Right forelimb (tissue), 1 donor: Measurements from ENCODE around the gene STXBP5.

ENCODE experiments used
- DNase-seq: peaks from one replicate; pipeline ENCODE4 v3.0.0-alpha.2; 2018

The STXBP5 gene

GRCh38 chr6:147204060-147204785, at the start of gene STXBP5:
Gene STXBP5 (plus strand): TSS chr6:147204417. CDS start chr6:147204533, 116 bp downstream.
- peak; percentile 71 for DNase-seq

DNA sequence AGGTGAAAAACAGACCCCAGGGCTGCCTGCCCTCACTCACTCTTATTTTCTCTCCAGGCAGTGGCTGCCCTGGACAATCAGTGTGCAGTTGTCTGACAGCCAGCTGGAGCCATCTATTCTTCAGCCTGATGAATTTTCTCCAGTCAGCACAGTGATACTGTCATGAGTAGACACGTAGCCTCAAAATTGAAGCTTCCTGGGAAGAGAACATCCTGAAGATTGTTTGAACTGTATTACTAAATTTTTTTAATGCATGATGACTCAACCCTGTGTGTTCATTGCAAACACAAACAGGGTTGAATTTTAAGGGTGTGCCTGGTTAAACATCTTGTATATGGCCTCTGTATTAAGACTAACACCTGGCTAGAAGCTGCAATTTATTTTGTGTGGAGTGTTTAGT, 49.8 kb upstream of the STXBP5 start:
- no peak for DNase-seq

DNA sequence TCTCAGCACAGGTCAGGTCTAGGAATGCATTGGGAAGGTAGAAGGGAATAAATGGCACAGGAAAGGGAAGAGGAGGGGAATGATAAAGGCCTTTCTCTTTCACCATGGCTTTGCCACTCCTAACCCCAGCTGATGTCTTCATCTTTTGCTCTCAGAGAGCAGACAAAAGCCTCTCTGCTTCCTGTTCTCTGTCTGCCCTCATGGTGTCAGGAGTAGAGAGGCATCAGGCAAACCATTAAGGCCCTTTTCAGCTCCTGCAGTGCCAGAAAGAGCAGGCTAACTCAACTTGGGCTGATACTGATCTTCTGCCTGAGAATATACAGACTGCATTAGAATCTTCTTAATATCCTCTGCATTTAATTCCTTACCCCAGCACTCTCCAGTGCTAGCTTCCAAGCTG, 48.0 kb upstream of the STXBP5 start:
- DNase-seq: no peak

- no peak for DNase-seq
These were observed 47.3 kb upstream of the STXBP5 start for GRCh38 chr6:147156799-147157382.

DNA sequence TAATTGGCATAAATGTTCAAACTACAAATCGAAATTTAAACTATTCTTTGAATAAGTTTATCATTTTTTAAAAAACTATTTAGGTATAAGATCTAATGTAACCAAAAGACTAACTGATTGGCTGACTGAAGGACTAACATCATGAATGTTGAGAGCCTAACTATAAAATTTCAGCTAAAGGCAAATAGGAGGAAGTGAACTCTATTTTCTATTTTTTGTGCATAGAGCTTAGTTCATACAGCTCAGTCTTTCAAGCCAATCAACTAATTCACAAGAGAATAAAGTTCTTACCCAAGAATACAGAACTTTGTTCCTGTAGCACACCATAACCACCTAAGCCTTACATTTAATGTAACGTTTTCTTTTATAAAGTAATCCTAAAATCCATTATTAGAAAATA, 46.3 kb upstream of the STXBP5 start:
- no peak for DNase-seq

DNA sequence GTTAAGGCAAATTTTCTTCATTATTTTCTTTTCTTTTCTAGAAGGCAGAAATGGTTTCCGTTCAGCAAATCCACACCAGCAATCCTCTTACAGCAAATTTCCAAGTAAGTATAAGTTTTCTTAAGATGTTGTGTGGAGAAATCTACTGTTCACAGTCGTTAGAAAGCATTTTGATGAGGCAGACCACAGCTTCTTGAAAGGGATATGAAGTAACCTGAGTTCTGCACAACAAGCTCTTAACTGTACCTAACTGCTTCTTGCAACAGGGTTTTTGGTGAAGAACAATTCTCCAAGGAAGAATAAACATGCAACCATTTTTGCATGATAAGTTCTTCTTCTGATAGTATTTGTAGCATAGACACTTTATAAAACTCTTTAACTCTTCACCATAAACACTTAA, 45.3 kb upstream of the STXBP5 start:
- DNase-seq: no peak

DNA sequence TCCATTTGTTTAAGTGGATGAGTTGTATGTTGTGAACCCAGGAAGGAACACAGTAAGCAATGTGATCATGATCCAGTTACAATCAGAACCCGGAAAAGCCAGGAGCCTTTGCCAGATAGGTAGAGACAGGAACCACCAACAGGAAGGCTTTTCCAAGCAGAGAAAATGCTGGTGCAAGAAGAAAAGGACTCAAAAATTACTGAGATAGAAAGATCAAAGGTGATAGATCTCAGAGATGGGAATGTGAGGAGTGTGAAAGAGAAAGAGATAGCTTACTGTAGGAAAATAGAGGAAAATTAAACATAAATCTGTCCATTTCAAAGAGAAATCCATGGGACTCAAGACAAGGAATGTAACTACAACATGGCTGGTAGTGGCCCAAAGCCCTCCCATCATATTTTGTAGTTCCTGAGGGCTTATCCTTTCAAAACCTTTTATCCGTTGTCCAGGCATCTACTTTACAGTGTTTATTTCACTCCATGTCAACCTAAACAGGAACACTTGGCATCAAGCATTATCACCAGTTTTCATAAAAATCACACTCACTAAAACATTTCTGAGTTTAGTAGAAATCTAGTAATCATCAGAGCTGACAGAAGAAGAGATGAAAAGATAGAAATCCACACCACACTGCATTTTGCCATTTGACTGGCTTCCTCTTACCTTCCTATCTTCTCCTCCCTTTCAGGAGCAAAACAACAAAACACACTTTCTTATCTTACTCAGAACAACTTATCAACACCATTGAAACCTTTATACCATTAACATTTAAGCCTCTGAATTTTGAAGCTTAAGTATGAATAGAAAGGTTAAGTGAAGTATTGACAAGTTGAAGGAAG, 44.5 kb upstream of the STXBP5 start:
- no peak for DNase-seq

DNA sequence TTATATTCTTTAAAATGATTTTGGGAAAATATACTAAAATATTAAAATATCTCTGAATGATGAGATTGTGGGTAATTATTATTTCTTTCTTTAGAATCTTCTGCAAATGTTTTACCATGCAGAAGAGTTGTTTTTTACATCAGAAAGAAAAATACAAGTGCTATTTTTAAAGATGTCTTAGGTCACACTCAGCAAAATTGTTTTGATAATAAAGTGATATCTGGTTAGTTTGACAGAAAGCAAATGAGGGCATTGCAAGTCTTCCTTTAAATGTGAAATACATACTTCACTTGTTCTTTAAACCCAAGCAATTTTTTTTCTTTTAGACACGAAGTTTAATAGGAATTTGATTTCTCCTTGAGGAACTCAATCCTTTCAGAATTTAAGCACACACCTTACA, 43.6 kb upstream of the STXBP5 start:
- no peak for DNase-seq

DNA sequence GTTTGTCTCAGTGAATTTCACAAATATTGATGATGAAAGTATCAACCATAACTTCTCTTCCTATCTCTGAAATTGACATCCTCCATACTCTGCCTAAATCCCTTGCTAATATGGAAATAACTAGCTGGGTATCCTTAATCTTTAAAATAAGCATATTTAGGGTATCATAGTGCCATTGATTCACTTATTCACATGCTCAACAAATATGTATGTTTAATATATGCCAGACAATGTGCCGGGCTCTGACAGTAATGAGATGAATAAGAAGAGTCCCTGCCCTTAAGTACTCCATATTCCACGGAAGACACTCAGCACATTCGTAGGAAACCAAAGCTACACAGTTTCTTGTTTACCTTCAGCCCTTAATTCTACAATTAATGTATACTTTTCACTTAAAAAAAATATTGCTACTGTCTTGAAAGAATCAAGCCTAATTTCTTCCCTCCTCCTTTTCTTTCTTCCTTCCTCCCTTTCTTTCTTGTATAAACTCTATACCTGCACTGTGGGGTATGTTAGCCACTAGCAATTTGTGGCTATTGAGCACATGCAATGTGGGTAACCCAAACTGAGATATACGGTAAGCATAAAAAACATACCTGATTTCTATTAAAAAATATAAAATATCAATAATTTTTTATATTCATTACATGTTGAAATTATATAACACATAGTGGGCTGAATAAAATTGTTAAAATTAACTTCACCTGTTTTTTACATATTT, 42.8 kb upstream of the STXBP5 start:
- no peak for DNase-seq

DNA sequence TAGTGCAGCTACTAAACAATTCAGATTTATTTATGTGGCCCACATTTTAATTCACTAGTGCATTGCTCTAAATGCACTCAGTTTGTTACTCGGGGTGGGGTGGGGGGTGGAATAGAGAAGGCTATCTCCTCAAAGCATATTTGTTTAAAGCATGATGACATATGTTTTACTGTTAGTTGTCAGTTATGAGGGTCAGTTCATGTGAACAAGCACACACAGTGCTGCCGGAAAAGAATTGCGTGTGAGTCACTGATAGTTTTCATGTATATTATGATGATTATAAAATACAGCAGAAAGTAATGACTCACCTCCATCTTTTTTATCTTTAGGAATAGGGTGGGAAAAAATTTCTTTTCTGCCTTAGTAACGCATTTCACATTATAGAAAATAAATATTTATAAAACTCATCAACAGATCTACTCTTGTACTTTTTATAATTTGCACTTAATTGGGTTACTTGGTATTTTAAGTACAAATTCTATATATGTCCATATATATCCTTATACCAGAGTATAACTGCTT, 42.2 kb upstream of the STXBP5 start:
- DNase-seq: no peak

- no peak for DNase-seq
These were observed 39.5 kb upstream of the STXBP5 start for GRCh38 chr6:147164761-147165160.

GRCh38 chr6:147166360-147166944, 37.8 kb upstream of the STXBP5 start:
- no peak for DNase-seq

DNA sequence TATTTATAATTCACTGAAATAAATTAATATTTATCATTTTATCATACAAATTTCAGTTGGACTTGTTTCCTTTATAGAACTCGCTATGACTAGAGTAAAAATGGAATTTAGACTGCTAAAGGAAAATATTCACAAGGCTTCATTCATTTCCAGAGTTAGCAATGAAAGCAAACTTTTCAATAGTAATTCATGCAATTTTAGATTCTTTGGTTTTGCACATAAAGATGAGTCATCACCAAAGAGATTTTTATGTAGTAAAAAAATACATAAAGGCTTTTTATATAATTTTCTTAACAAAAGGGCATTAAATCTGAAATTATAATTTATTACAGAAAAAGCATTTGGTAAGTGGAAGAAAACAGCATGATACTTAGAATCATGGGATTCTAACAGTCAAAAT, 37.2 kb upstream of the STXBP5 start:
- no peak for DNase-seq

- no peak for DNase-seq
These were observed 36.4 kb upstream of the STXBP5 start for GRCh38 chr6:147167576-147168461.

- DNase-seq: no peak
These were observed 34.7 kb upstream of the STXBP5 start for GRCh38 chr6:147169529-147169928.

GRCh38 chr6:147170269-147170668, 33.9 kb upstream of the STXBP5 start:
- DNase-seq: no peak

- no peak for DNase-seq
These were observed 31.1 kb upstream of the STXBP5 start for GRCh38 chr6:147173140-147173539.

GRCh38 chr6:147173675-147174308, 30.4 kb upstream of the STXBP5 start:
- DNase-seq: no peak

GRCh38 chr6:147176795-147177194, 27.4 kb upstream of the STXBP5 start:
- no peak for DNase-seq

DNA sequence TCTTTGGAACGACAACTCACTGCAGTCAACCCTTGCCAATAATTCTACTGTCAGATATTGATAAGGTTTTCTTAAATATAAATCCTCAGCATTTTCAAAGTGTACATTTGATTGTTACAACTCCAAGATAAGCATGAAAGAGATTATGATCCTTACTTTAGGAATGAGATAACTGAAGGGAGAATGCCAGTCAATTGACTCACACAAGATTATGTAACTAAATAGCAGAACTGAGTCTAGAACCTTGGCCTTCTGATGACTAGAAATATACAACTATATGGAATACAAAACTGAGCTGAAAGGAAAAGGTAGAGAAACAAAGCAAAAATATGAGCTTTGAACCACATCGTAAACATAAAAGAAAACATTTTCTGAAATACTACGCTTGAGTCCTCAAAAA, 26.9 kb upstream of the STXBP5 start:
- no peak for DNase-seq

DNA sequence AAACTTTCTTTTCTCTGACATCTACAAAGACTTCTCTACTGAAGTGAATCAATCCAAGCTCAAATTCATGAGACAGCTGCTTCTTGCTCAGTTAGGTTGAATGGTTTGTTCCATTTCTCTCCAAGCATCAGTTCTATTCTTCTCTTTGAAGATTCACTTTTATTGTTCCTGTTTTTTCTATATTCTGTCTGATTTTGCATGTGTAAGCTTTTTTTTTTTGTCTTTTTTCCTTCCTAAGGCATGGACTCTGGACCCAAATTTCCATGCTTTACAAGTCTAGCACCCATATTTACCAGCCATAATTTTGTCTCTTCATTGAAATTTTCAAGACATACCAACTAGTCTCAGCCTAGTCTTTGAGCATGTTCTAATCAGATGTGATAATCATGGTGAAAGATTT, 25.9 kb upstream of the STXBP5 start:
- no peak for DNase-seq
